HFF-Myc (cell line): ENCODE data around the gene CSH1.

Experiments used
- DNase-seq: peaks from one replicate; pipeline ENCODE4 v3.0.0-alpha.2; 2011; ENCODE audit warnings: low read depth; ENCODE audit errors: extremely low read depth
- H3K4me3 ChIP-seq: replicated peaks from 2 replicates; pipeline ENCODE4 v1.5.1; 2011; ENCODE audit warnings: low read depth, mild to moderate bottlenecking, control low read depth, low read length
- TF ChIP-seq, protein P1 (sequence below): IDR thresholded peaks from 2 replicates; pipeline ENCODE4 v1.5.1; 2012; ENCODE audit warnings: mild to moderate bottlenecking, low read depth, low read length, control low read depth; ENCODE audit errors: missing control alignments

Gene CSH1

DNA sequence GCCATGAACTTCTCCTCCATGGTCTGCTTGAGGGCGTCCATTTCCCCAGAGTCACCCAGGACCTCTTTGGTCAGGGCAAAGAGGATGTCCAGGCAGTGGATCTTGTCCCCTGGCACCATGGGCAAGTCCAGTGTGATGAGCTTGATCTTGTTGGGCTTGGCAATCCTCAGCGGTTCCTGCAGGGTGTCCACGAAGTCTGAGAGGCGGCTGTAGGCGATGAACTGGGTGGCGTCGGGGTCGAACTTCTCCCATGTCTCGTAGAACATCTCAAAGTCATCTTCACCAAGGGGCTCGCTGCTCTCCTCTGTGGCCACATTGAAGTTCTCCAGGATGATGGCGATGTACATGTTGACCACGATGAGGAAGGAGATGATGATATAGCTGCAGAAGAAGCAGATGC is 44.8 kb upstream of the CSH1 start:
- TF ChIP-seq, protein P1, sequence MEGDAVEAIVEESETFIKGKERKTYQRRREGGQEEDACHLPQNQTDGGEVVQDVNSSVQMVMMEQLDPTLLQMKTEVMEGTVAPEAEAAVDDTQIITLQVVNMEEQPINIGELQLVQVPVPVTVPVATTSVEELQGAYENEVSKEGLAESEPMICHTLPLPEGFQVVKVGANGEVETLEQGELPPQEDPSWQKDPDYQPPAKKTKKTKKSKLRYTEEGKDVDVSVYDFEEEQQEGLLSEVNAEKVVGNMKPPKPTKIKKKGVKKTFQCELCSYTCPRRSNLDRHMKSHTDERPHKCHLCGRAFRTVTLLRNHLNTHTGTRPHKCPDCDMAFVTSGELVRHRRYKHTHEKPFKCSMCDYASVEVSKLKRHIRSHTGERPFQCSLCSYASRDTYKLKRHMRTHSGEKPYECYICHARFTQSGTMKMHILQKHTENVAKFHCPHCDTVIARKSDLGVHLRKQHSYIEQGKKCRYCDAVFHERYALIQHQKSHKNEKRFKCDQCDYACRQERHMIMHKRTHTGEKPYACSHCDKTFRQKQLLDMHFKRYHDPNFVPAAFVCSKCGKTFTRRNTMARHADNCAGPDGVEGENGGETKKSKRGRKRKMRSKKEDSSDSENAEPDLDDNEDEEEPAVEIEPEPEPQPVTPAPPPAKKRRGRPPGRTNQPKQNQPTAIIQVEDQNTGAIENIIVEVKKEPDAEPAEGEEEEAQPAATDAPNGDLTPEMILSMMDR: no peak

DNA sequence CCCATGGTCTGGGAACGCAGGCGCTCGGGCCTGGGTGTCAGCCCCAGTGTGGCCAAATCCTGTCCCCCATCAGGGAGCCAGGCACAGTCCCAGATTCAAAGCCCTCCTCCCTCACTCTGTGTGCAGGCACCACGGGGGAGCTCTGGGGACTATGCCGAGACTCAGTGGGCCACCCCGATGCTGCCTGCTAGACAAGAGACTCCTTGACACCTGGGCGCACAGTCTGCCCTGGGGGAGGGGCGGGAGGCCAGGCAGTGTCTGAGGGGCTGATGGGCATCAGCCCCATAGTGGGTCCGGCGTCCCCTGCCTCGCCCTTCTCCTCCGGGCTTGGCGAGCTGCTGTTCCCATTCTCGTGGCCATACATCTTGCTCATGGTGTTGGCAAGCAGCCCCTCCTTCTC is 44.2 kb upstream of the CSH1 start:
- no peak for DNase-seq
- TF ChIP-seq, protein P1: no peak
- H3K4me3 ChIP-seq: no peak overlapping the region

More for the DNA sequence above, 44.8 kb upstream of the CSH1 start:
- no peak for DNase-seq
- H3K4me3 ChIP-seq: no peak overlapping the region

DNA sequence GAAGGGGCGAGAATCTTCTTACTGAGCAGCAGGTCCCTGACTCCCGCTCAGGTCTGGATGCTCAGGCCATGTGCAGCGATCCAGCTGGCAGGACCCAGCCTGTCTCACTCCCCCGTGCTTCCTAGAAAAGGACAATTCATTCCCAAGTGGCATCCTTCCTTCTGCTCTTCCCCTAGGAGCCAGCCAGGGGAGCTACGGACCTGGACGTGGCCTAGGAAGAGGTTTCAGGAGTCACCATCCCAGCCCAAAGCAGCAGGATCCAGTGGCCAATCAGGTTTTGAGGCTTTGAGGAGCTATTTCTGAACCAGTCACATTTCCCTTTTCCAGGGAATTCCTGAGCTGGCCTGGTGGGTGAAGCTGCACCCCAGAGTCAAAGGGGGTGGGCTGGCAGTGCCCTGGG is 43.5 kb upstream of the CSH1 start:
- H3K4me3 ChIP-seq: no peak overlapping the region
- TF ChIP-seq, protein P1: no peak
- no peak for DNase-seq

DNA sequence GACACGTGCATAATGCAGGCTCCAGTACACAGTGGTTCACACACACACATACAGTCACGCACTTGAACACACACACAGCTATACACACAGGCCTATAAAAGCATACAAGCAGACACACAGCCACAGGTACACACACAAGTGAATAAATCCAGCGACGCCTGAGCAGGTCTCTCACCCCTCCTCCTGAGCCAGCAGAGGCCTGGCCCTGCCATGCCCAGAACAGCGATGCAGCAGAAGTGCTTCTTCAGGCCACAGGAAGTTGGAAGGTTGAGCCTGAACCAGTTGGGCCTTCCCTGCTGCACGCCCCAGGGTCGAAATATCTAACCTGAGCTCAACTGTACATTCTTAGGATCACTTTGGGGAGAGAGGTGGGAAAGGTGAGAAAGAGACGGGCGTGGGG is 43.0 kb upstream of the CSH1 start:
- TF ChIP-seq, protein P1: no peak
- no peak for DNase-seq

DNA sequence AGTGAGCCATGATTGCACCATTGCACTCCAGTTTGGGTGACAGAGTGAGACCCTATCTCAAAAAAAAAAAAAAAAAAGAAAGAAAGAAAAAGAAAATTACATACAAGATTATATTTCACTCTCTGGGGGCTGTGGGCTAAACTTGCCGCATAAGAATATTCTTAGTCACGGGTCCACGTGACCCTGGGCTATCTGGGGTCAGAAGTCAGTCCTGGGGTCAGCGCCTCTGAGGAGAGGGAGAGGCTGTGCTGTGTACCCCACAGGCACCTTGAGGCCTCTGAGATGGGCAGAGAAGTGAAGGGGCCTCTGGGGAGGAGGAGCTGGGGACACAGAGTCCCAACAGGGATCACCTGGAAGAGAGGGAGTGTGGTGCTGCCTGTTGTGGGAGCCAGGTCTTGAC is 41.5 kb upstream of the CSH1 start:
- TF ChIP-seq, protein P1: no peak
- H3K4me3 ChIP-seq: no peak overlapping the region
- no peak for DNase-seq

More for the DNA sequence above, 43.0 kb upstream of the CSH1 start:
- H3K4me3 ChIP-seq: no peak overlapping the region

DNA sequence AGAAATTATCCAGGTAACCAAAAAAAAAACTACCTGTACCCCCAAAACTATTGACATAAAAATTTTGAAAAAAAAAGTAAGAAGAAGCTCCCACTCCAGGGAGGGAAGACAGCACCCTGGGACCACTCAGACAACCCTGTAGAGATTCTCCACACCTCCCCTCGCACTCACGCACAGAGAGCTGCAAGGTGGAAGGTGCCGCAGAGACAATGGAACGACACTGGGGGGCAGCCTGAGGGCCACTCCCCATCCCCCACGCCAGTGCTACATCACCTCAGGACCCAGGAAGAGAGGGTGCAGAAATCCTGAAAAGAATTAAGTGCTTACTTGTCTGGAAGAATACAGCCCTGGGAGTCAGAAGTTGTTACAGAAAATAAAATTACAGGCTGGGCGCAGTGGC is 40.9 kb upstream of the CSH1 start:
- no peak for DNase-seq
- H3K4me3 ChIP-seq: no peak overlapping the region
- TF ChIP-seq, protein P1: no peak
